GM04503 (cell line): Measurements from ENCODE around the gene EIF3F.

Source experiments
- DNase-seq: peaks from one replicate; pipeline ENCODE4 v3.0.0-alpha.2; 2012; ENCODE audit warnings: low read depth

Gene EIF3F

DNA sequence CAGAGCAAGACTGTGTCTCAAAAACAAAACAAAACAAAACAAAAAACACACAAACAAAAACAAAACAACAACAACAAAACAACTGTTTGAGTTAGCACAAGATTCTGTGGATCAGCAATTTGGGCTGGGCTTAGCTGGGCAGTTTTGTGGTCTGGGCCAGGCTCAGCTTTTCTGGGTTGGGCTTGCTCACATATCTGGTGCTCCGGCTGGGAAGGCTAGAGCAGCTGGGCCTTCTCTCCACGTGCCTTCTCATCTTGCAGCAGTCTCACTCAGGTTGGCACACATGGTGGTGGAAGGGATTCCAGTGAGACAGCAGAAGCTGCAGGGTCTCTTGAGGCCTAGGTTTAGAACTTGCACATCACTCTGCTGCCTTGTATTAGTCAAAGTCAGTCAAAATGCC lies 35.7 kb downstream of the EIF3F start:
- DNase-seq = no peak

DNA sequence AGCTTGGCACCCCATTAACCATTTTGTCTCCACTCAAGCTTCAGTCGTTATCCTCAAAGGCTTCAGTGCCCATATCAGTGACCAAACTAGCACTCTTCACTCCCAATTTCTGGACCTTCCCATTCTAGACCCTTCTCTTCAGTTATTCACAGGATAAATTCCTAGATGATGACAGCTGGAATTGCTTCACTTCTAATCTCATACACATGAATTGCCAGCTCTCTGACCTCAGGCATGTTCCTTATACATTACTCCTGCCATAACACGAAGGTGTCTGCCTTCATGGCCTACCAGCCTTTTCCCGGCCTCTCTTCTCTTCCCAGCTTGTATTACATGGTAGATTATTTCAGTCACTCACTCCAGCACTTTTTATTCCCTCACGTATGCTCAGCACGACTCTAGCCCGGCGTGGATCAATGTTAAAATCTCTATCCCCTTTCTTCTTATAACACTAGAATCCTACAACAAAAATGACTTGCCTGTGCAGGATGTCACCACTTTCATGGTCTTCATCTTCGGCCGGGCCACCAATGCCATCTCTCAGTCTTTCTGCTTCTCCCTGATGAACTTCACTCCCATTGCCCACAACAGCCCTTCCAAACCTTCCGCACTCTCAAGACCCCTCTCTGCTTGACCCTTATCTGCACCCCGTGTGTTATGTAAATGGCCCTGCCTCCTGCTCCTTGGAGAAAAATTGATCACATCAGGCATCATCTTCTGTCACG lies 36.9 kb downstream of the EIF3F start:
- DNase-seq = no peak

DNA sequence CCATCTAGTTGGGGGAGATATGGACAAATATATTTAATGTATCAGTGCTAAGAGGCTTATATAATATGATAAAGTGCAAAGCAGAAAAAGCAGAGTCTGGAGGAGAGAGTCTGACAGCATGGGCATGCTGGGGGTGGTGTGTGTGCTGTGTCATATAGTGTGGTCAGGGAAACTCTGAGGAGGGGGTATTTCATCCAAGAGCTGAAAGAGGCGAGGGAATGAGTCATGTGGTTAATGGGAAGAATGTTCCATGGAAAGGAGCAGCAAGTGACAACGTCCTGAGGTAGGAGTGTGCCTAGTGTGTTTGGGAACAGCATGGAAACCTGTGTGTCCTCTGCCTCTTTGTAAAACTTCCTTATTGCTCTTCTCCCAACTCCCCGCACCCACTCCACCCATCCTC lies 38.0 kb downstream of the EIF3F start:
- DNase-seq = no peak

DNA sequence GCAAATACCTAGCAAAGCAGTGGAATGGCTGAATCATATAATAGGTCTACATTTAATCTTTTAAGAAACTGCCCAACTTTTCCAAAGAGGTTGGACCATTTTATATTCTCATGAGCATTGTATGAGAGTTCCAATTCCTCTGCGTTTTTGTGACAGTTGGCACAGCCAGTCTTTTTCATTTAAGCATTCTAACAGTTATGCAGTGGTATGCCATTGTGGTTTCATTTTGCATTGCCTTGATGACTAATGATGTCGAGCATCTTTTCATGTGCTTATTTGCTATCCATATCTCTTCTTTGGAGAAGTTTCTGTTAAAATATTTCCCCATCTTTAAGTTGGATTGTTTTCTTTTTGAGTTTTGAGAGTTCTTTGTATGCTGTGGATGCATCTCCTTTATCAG lies 38.7 kb downstream of the EIF3F start:
- peak; percentile 66 for DNase-seq

DNA sequence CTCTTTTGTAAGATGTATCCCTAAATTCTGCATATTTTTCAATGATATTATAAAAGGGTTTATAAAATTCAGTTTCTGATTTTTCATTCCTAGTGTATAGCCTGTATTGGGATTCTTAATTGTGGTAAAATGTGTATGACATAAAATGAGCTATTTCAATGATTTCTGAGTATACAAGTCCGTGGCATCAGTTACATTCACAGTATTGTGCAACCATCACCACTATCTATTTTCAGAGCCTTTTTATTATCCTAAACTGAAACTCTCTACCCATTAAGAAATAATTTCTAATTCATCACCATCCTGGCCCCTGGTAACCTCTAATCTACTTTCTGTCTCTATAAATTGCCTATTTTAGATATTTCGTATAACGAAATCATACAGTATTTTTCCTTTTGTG lies 39.8 kb downstream of the EIF3F start:
- DNase-seq = no peak

DNA sequence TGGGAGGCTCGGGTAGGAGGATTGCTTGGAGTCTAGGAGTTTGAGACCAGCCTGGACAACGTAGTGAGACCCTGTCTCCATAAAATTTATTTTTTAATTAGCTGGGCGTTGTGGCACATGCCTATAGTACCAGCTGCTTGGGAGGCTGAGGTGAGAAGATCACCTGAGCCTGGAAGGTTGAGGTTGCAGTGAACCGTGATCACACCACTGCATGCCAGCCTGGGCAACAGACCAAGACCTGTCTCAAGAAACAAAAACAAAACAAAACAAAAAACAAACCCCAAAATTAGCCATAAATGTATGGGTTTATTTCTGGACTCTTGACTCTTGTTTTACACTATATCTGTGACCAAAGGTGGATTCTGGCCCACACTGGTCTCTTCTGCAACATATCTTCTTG lies 41.6 kb downstream of the EIF3F start:
- no peak for DNase-seq

DNA sequence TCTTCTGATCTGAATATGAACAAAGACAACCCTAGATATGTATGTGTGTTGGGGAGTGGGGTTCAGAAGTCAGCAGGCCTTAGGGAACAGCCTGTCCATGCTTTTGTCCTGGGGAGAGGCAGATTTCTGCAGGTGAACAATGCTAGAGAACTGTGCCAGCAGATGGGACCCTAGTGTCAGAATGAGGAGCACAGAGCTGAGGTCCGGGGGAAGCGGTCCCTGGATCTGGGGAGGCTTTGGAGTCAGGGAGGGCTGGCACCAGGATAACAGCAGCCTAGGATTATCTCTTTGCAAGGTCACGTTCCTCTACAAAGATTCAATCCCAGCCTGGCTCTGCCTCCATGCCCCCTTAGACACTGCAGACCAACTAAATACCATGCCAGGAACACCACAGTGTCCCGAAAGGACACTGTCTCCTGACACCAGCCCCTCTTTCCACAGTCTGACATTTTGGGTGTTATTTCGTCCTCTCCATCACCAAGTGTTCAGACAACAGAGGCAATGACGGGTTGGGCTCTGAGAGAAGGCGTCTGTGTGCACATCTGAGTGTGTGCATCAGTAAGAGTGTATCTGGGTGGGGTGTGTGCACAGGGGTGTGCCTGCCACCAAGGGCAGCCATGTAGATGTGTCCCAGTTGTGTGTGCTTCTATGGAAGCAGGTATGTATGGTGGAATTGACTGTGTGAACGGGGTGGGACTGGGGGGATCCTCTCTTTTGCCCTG lies 43.5 kb downstream of the EIF3F start:
- DNase-seq = no peak

DNA sequence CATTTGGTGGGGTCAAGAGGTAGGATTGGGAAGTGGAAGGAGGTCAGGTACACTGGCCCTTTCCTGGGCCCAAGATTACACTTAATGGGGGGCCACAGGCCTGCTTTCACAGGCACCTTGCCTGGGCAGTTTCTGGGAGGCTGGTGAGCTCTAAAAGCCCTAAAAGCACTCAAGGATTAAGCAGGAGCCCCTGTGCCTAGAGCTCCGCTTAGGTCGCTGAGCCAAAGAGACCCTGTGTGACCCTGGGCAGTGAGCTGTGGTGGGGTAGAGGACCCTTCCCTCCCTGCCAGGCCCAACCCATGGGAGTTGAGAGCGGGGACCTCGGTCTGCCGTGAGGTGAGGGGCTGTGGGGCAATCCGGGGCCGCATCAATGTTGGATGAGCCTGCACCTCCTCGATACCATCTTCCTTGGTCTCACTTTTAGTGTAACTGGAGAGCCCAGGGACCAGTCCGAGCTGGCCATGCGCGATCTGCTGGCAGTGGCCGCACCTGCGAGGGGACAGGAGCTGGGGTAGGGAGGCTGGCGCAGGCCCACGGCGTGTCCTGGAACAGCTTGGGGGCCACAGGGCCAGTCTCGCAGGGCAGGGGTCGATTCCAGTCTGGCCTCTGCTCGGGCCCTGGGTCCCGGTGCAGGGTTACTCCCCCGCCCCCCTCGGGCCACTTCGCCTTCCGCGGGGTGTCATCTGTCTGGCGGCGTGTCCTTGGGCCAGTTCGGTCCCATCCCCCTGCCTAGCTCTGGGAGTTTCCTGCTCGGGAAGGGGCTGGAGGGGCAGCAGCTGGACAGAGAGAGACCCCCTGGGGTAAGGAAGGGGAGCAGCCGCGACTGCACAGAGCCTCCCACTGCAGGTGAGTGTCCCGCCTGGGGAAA lies 44.3 kb downstream of the EIF3F start:
- no peak for DNase-seq

DNA sequence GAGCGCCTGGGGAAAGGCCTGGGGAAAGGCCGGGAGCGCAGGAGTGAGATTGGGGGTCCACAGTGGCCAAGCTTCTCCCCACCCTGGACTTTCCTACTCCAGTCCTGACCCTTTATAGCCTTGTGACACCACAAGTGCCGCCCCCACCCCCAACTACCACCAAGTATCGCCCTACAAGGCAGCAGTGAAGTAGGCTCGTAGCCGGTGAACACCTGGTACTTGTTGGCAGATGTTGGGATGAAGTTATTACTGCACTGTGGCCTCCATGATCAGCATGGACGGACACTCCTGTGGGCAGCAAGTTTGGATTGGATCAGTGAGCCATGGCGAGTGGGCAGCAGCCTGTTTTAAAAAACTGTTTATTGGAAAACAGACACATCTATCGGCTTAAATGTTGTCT lies 45.0 kb downstream of the EIF3F start:
- no peak for DNase-seq

DNA sequence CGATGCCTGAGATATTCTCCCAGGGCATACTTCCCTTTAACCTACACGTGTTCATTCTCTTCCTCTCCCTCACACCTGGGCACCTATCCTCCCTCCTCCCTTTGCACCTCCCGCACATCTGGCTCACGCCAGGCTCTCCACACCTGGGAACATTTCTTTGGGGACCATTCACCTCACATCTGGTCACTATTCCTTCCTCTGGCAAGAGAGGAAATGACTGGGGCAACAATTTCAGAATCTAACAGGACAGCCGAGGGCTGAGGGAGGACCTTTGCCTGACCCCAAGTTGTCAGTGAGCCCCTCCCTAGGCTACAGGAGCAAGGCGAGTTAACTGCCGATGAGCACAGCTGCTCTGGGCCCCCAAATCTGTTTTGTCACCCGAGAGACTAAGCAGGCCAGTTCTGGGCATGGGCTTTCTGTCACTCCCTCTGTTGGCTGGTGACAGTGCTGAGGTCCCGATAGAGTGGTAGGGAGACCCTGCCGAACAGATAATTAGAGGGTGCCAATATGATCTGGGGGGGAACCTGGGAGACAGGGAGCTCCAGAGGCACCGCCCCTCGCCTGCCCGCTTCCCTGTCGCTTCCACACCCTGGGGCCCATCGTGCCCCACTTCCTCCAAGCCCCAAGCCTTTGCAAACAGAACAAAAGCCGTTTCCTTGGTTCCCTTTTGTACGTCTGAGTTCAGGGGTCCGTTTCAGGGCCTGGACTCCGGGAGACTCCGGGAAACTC lies 45.6 kb downstream of the EIF3F start:
- DNase-seq = no peak

DNA sequence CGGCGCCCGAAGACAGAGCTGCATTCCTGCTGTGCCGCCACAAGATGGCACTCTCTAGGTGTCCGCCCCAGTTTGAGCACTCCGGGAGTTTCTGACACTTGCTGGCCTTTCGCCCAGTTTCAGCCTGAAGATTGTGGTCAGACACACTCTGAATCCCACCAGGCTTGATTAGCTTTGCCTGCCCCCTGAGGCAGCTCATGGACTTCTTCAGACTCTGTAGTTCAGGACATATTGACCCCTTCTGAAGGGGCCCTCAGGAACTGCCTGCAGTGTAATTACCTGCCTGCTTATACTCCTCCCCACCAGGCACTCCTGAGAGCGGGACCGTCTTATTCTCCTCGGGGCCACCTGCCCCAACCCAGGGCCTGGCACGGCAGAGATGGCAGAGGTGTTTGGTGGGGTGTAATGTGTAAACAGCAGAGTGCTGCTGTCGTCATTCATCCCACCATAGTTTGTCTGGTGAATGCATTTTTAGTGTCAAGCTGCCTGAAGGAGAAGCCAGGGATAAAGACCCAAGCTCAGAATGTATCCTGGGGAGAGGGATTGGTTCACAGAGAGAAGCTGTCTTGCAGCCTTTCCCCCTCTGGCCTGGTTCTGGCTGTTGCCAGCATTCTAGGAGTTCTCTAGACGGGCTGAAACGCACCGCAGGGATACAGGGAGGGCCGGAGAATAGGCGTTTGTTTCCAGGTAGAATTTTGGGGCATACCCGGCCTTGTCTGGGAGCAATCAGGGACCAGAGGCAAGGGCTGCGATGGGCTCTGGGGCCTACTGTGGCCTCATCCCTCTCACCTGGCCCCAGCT lies 46.4 kb downstream of the EIF3F start:
- DNase-seq = no peak

DNA sequence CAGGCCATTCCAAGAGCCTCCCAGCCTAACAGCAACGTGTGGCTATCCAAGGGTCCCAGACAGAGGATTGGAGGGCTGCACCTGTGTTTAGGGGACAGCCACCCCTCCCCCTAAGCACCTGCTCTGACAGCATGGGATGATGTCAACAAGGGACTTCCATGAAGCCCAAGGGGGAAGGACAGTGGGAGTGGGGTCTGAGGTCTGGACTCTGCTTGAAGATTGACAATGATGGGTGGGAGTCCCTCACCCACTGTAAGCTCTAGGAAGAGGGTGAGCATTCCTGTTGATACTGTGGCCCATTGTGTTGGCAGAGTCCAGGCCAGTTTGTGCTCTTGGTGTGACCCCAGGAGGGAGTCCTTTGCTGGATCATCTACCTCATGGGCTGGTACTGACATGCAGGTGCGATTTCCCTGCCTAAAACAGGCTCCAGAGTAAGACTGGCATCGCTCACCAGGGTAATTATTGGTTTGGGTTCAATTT lies 47.0 kb downstream of the EIF3F start:
- DNase-seq = no peak

DNA sequence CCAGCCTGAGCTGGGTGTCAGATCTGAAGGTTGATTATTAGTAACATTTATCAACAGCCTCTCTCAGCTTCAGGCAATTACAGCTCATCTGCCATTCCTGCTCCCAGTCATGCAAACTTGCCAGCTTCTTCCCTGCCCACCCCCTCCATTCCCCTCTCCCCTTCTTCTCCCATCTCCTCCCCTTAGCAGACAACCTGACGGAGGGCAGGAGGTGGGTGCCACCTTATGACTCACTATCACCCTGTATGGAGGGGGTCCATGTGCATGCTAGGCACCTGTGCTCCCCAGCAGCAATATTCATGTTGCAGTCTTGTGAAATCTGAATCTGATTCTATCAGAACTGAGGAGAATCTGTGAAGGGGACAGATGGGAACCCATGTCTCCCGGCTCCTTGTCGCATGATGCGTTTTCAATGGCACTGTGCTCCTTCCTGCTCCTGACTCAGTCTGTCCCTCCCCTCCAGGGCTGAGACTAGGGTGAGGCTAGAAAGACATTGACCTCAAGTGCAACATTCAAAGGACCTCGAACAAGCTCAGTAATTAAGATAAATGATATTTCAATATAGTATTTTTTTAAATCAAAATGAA lies 47.6 kb downstream of the EIF3F start:
- DNase-seq = no peak

DNA sequence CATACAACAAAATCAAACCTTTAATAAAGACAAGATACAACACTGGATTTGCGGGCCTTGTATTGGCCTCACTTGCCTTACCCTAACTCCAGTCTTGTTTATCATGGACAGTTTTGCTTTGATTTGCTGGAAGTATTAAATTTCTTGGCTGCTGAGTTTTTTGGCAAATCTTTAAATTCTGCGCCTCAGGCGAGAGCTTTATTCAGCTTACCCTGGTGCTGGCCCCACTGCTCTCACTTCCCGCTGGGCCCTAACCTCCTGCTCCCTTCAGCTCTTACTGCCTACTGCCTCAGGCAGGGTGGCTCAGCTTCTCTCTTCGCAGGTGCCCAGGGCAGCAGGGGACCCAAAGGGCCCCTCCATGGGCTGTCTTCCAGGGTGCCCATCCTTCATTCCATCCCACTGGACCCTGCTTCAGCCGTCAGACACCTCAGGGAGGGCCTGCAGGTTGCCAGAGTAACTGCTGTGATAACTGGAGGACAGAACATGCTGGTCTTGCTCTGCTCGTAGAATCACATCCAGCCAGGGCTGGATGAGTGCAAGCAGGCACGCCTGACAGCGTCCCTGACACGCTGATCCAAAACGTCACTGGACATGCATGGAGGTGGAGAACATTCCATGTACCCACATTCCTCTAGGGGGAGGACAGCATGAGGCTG lies 48.2 kb downstream of the EIF3F start:
- DNase-seq = no peak

DNA sequence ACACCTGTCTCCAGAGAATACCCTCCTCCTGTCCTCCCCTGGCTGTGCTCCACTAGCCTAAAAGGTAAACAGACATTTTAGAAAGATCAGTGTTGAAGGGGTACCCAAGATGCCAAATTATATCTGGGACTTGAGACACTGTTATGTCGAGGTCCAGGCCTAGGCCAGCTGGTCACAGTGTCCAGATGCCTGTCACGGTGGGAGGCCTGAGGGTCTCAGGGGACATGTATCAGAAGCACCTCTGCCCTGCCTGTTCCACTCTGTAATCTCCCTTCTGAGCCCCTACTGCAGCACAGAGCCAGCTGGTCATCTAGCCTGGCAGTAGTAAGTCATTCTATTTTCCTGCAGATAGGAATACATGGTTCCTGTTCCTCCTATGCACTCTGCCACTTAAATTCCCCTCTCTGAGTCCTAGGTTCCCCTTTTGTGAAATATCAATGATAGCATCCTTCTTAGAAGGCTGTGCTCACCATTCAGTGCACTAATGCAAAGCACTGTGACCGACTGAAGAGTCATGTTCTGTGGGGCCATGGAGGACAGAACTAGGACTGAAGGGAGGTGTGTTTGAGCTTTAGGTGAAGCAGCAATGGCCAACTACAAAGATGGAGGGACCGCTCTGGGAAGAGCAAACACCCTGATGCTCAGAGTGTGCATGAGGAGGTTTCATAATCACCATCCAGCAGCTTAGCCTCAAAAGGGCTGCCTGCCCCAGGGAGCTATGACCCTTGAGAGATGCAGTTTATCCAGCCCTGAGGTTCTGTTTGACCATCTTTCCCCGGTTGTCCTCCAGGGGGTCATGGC lies 49.1 kb downstream of the EIF3F start:
- DNase-seq = no peak

DNA sequence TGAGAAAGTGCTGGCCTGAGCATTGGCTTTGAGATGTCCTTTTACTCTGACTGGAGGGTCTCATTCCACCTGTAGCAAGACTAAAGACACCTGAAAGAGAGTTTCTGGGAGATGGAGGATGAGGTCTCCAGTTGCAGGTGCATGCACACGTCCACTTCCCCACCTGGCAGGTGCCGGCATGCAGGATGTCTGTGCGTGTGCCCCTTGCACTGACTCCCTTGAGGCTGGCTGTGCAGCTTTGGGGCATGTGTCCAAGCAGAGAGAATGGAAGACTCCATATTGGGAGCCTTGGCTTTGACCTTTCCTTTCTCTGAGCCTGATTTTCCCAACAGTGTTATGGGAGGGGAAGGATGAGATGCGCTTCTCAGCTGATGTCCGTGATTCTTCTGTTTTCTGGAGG lies 49.8 kb downstream of the EIF3F start:
- no peak for DNase-seq

DNA sequence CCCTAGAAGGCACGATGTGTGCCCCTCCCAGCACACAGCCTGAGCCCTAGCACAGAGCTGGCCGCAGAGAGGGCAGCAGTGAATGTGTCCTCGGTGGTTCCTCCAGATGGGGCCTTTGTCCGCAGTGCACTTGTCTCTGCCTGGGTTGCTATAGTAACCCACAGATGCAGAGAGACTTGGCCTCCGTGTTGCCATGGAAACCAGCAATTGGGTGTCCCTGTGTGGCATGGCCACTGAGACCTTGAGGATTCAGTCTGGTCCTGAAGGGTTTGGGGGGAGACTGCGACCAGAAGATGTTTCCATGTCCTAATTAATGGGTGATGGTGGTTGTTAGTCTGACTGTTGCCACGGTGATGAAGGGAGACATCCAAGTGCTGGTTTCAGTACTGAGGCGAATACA lies 51.3 kb downstream of the EIF3F start:
- no peak for DNase-seq

DNA sequence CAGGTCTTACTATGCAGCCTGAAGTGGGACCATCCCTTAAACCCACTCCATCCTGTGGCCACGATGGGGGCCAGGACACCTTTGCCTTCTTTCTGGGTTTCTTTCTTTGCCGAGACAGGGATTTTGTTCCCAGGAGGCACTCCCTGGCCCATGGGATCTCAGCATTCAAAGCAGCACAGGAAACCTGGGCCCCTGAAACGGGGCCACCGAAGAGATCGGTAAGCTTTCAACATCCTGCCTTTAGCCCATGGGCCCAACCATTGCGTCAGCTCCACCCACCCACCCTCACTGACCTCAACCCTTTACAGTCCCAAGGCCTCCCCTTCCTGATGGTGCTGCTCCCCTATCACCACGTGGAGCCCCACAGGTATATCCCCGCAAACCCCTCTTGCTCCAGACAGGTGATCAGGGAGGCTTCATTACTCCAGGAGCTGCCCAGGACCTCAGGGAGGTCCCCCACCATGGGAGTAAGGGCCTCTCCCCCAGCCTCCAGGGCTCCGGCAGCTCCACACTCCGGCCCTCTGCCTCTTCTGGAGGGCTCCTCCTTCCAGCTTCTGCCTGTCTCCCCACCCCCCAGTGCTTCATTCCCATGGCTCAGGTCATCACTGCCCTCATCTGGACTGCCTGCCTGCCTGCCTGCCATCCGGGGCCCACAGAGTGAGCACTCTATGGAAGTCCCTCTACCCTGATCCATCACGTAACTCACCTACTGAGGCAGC lies 51.8 kb downstream of the EIF3F start:
- no peak for DNase-seq
